ENCODE data around the gene KLF9.

GRCh38 chr9:70421272-70422180 is 7.1 kb upstream of the KLF9 start:
- TF ChIP-seq, protein P1, sequence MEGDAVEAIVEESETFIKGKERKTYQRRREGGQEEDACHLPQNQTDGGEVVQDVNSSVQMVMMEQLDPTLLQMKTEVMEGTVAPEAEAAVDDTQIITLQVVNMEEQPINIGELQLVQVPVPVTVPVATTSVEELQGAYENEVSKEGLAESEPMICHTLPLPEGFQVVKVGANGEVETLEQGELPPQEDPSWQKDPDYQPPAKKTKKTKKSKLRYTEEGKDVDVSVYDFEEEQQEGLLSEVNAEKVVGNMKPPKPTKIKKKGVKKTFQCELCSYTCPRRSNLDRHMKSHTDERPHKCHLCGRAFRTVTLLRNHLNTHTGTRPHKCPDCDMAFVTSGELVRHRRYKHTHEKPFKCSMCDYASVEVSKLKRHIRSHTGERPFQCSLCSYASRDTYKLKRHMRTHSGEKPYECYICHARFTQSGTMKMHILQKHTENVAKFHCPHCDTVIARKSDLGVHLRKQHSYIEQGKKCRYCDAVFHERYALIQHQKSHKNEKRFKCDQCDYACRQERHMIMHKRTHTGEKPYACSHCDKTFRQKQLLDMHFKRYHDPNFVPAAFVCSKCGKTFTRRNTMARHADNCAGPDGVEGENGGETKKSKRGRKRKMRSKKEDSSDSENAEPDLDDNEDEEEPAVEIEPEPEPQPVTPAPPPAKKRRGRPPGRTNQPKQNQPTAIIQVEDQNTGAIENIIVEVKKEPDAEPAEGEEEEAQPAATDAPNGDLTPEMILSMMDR (IDR thresholded peaks at IDR 0.05; ENCODE audit: low read depth, low read length): no peak
- TF ChIP-seq POLR2A (IDR thresholded peaks at IDR 0.05; ENCODE audit: extremely low read depth, insufficient read length) (no peak), MAX (IDR thresholded peaks at IDR 0.05; ENCODE audit: low read depth, low read length) (no peak)
